GM12892 (cell line): Measurements from ENCODE around the gene REX1BD.

Source experiments
- POLR2A ChIP-seq: IDR thresholded peaks from 2 replicates; pipeline ENCODE4 v1.6.1; 2011; ENCODE audit warnings: low read depth, low read length, control low read depth
- TAF1 ChIP-seq: IDR thresholded peaks from 2 replicates; pipeline ENCODE4 v1.6.1; 2011; ENCODE audit warnings: low read depth, mild to moderate bottlenecking, control low read depth, low read length, borderline replicate concordance

DNA sequence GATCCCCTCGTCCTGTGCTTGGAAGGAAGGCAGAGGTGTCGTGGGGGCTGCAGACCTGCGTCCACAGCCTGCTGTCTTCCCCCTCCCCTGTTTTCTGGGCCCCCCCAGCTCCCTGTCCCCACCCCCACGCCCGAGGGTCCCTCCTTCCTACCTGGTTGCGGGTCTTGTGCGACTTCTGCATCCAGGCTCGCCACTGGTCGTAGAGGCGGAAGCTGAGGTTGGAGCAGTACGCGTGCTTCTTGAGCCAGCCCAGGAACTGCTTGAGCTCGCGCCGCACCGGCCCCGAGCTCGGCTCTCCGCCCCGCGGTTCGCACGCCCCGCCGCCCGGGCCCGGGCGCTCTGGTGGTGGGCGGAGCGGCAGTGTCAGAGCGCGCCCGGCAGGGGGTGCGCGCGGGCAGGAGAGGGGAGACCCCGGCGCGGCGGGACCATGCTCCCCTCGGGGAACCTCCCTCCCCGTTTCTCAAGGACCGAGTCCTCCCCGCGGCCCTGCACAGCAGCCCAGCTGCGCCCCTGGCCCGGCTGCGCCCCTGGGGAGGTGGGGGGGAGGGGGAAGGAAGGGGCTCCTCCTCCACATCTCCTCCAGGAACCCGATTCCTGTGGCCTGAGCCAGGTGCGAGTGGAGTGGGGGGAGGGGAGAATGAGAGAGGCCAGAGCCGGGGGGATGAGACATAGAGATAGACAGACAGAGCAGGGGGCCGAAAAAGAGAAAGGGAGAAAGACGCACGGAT, 5.7 kb downstream of the REX1BD start:
- TF ChIP-seq POLR2A (no peak), TAF1 (no peak)
